ENCODE data around the gene SAMD11. TPM values are rescaled to one million over a fixed set of nuclear protein-coding genes. Genes with fewer than 3 reads are reported as not detected.

The SAMD11 gene
- polyA plus RNA-seq, 1 donor from 2014 or later, result 21.6 TPM

GRCh38 chr1:965526-966134, 41.9 kb downstream of the SAMD11 start:
- Histone ChIP-seq H3K36me3 (ENCODE audit: insufficient read depth, low read length) (no peaks in the 10 kb centered on the region), H3K27me3 (ENCODE audit: insufficient read depth, low read depth, low read length) (peaks cover 53% of the 10 kb centered on the region)

DNA sequence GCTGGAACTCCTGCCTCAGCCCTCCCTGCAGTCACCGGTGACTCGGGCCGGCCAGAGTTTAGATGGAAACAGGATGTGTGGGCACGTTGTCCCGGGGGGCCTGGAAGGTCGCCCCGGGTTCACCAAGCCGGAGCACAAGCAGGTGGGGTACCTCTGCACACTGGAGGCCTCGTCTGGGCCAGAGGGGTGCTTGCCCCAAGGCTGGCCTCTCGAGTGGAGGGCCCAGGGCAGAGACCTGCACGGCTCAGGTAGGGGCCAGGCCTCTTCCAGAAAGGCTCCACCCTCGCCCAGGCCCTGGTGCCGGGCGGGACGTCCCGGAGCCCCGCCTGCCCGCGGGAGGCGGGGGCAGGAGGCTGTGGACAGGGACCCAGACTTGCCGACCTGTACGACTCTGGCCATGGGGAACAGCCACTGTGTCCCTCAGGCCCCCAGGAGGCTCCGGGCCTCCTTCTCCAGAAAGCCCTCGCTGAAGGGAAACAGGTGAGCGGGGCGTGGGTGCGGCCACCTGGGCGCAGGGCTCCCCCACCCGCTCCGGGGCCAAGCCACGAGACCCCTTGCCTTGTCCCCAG, 42.5 kb downstream of the SAMD11 start, which contains the start of gene PLEKHN1:
PLEKHN1 (plus strand) TSS at position 348 of the 569 bp plus-strand sequence; CDS start at position 398, 50 bp downstream.
- no peak within 1 kb of the TSS for H2AFZ ChIP-seq (ENCODE audit: low read depth, low read length)
- H3K9me2 ChIP-seq (ENCODE audit: insufficient read depth, low read length), result no peaks in the 10 kb centered on the region
- H3K79me2 ChIP-seq (replicated peaks; ENCODE audit: insufficient read depth, low read length), result no peaks in the 10 kb centered on the region
- H3F3A ChIP-seq (ENCODE audit: insufficient read depth, low read length, poor library complexity, severe bottlenecking), result no peaks in the 10 kb centered on the region
- peaks cover 59% of the 10 kb centered on the region for H3K27me3 ChIP-seq (ENCODE audit: insufficient read depth, low read depth, low read length)
- peak within 1 kb of the TSS; percentile 55 for H3K4me3 ChIP-seq (ENCODE audit: low read length)
- H3K4me2 ChIP-seq (ENCODE audit: low read length), result no peak within 1 kb of the TSS
- H3K27ac ChIP-seq (ENCODE audit: low read length), result no peak within 1 kb of the TSS
- H3K9ac ChIP-seq (ENCODE audit: low read length), result no peak within 1 kb of the TSS
- no peaks in the 10 kb centered on the region for H3K9me3 ChIP-seq (ENCODE audit: low read length)
- no peaks in the 10 kb centered on the region for H4K20me1 ChIP-seq (ENCODE audit: insufficient read depth)
- no peaks in the 10 kb centered on the region for H3K36me3 ChIP-seq (ENCODE audit: insufficient read depth, low read length)
- TF ChIP-seq POLR2AphosphoS5 (IDR thresholded peaks at IDR 0.05), result no peak
- TF ChIP-seq CTCF (IDR thresholded peaks at IDR 0.05; ENCODE audit: poor library complexity, severe bottlenecking), result no peak
- no peak for TF ChIP-seq MXI1 (conservative IDR thresholded peaks at IDR 0.05; ENCODE audit: poor library complexity, severe bottlenecking)
- TF ChIP-seq EZH2 (IDR thresholded peaks at IDR 0.05; ENCODE audit: borderline replicate concordance, insufficient read depth, low read length, poor library complexity, severe bottlenecking), result no peak
- TF ChIP-seq EP300 (conservative IDR thresholded peaks at IDR 0.05; ENCODE audit: poor library complexity, severe bottlenecking), result no peak
- TF ChIP-seq TAF1 (IDR thresholded peaks at IDR 0.05; ENCODE audit: low read depth), result no peak

More at GRCh38 chr1:965526-966134, 41.9 kb downstream of the SAMD11 start:
- Histone ChIP-seq H3K4me2 (ENCODE audit: low read length) (no peak overlapping the region), H3K9me2 (ENCODE audit: insufficient read depth, low read length) (no peaks in the 10 kb centered on the region), H2AFZ (ENCODE audit: low read depth, low read length) (no peak overlapping the region), H3K27ac (ENCODE audit: low read length) (no peak overlapping the region), H3K9me3 (ENCODE audit: low read length) (no peaks in the 10 kb centered on the region), H3K4me3 (ENCODE audit: low read length) (no peak overlapping the region), H3K9ac (ENCODE audit: low read length) (no peak overlapping the region), H3K79me2 (replicated peaks; ENCODE audit: insufficient read depth, low read length) (no peaks in the 10 kb centered on the region), H4K20me1 (ENCODE audit: insufficient read depth) (no peaks in the 10 kb centered on the region), H3F3A (ENCODE audit: insufficient read depth, low read length, poor library complexity, severe bottlenecking) (no peaks in the 10 kb centered on the region)
- no peak for TF ChIP-seq MXI1 (conservative IDR thresholded peaks at IDR 0.05; ENCODE audit: poor library complexity, severe bottlenecking)
- no peak for TF ChIP-seq EP300 (conservative IDR thresholded peaks at IDR 0.05; ENCODE audit: poor library complexity, severe bottlenecking)
- TF ChIP-seq TAF1 (IDR thresholded peaks at IDR 0.05; ENCODE audit: low read depth), result no peak
- no peak for TF ChIP-seq REST (IDR thresholded peaks at IDR 0.05; ENCODE audit: borderline replicate concordance)
- TF ChIP-seq CTCF (IDR thresholded peaks at IDR 0.05; ENCODE audit: poor library complexity, severe bottlenecking), result no peak
- TF ChIP-seq RAD21 (conservative IDR thresholded peaks at IDR 0.05), result no peak
- no peak for TF ChIP-seq POLR2AphosphoS5 (IDR thresholded peaks at IDR 0.05)
- no peak for TF ChIP-seq SMC3 (conservative IDR thresholded peaks at IDR 0.05; ENCODE audit: poor library complexity)
- no peak for TF ChIP-seq EZH2 (IDR thresholded peaks at IDR 0.05; ENCODE audit: borderline replicate concordance, insufficient read depth, low read length, poor library complexity, severe bottlenecking)

Measured in neural cell (in vitro differentiated cells).